SK-N-SH (cell line): ENCODE measurements around the gene MYL1.

Experiments used
- CTCF ChIP-seq: fragments of 200-600 bp; sonication (generic); IDR thresholded peaks from 2 replicates; pipeline ENCODE4 v1.6.1; 2017; ENCODE audit warnings: antibody characterized with exemption, mild to moderate bottlenecking, moderate library complexity
- EZH2phosphoT487 ChIP-seq: fragments of 200-600 bp; sonication (generic); IDR thresholded peaks from 2 replicates; pipeline ENCODE4 v1.6.1; 2017; ENCODE audit warnings: low read depth, mixed run types, mild to moderate bottlenecking, antibody characterized with exemption, moderate library complexity, borderline replicate concordance
- FOXJ3 ChIP-seq: sonication (generic); formaldehyde crosslinking; IDR thresholded peaks from 2 replicates; pipeline ENCODE4 v1.5.1; 2020; ENCODE audit warnings: mild to moderate bottlenecking, missing genetic modification reagents
- FOXM1 ChIP-seq: IDR thresholded peaks from 2 replicates; pipeline ENCODE4 v1.4.0; 2012; ENCODE audit warnings: low read depth, mild to moderate bottlenecking
- POLR2AphosphoS5 ChIP-seq: IDR thresholded peaks from 2 replicates; pipeline ENCODE4 v1.6.1; 2012; ENCODE audit warnings: low read depth, low read length
- TAF1 ChIP-seq: IDR thresholded peaks from 2 replicates; pipeline ENCODE4 v1.6.1; 2012; ENCODE audit warnings: low read depth, mild to moderate bottlenecking, low read length, moderate library complexity, borderline replicate concordance
- USF1 ChIP-seq: IDR thresholded peaks from 2 replicates; pipeline ENCODE4 v1.4.0; 2012; ENCODE audit warnings: low read depth, borderline replicate concordance
- USF2 ChIP-seq: fragments of 150-350 bp; IDR thresholded peaks from 2 replicates; pipeline ENCODE4 v1.6.1; 2017; ENCODE audit warnings: antibody characterized with exemption, low read length, low read depth, borderline replicate concordance
- YY1 ChIP-seq: IDR thresholded peaks from 2 replicates; pipeline ENCODE4 v1.4.0; 2012; ENCODE audit warnings: low read depth, mild to moderate bottlenecking

- TF ChIP-seq POLR2AphosphoS5 (no peak), FOXJ3 (CRISPR knock-in tag) (no peak), USF2 (no peak), EZH2phosphoT487 (no peak), FOXM1 (no peak), CTCF (no peak), YY1 (no peak), TAF1 (no peak), USF1 (no peak)
Measured at GRCh38 chr2:210302326-210302725, 12.6 kb downstream of the MYL1 start.
